Measurements from ENCODE around the gene SLC5A2.

GRCh38 chr16:31476303-31477219, 6.4 kb upstream of the SLC5A2 start:
- TF ChIP-seq, protein P1, sequence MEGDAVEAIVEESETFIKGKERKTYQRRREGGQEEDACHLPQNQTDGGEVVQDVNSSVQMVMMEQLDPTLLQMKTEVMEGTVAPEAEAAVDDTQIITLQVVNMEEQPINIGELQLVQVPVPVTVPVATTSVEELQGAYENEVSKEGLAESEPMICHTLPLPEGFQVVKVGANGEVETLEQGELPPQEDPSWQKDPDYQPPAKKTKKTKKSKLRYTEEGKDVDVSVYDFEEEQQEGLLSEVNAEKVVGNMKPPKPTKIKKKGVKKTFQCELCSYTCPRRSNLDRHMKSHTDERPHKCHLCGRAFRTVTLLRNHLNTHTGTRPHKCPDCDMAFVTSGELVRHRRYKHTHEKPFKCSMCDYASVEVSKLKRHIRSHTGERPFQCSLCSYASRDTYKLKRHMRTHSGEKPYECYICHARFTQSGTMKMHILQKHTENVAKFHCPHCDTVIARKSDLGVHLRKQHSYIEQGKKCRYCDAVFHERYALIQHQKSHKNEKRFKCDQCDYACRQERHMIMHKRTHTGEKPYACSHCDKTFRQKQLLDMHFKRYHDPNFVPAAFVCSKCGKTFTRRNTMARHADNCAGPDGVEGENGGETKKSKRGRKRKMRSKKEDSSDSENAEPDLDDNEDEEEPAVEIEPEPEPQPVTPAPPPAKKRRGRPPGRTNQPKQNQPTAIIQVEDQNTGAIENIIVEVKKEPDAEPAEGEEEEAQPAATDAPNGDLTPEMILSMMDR (conservative IDR thresholded peaks at IDR 0.05; ENCODE audit: low read length): no peak
- no peak for TF ChIP-seq EZH2phosphoT487 (IDR thresholded peaks at IDR 0.05; ENCODE audit: borderline replicate concordance, low read depth, low read length)

Data from OCI-LY7 (cell line).